KBM-7 (cell line): ENCODE measurements around the gene MARCHF10.

Experiments used
- DNase-seq: peaks from one replicate; pipeline ENCODE4 v3.0.0-alpha.2; 2015
- in situ Hi-C: fragments of 300-500 bp; cut with MboI; formaldehyde crosslinking; loops from 2 replicates; pipeline ENCODE4 v1.14.3; 2020; ENCODE audit warnings: low sequenced_read_pairs, low pct_unique_long_range_greater_than_20kb, mixed read lengths

The MARCHF10 gene

DNA sequence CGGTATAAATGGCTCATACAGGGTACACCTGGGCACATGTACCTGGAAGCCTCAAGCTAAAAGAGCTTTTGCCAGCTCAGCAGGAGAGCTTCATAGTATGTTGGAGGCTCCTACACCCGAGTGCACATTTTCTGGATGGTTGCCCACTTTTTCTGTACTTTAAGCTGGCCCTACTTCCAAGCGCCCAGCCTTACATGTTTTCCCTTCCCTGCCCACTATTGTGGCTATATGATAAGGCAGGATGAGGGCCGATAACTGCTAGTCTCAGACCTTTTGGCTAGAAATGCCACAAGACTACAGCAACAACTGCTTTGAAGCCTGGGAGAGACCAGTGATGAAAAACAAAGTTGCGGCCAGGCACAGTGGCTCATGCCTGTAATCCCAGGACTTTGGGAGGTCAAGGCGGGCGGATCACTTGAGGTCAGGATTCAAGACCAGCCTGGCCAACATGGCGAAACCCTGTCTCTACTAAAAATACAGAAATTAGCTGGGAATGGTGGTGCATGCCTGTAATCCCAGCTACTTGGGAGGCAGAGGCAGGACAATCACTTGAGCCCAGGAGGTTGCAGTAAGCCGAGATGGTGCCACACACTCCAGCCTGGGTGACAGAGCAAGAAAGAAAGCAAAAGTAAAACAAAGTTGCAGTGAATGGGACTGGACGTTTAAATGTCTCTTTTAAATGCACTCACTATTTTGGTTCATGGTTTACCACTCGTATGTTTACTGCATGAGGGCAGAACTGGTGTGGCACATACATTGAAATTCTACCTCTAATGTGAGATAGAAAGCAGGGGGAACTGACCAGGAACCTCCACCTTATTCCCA, 14.2 kb upstream of the MARCHF10 start:
- in situ Hi-C loops, result no loop called here

DNA sequence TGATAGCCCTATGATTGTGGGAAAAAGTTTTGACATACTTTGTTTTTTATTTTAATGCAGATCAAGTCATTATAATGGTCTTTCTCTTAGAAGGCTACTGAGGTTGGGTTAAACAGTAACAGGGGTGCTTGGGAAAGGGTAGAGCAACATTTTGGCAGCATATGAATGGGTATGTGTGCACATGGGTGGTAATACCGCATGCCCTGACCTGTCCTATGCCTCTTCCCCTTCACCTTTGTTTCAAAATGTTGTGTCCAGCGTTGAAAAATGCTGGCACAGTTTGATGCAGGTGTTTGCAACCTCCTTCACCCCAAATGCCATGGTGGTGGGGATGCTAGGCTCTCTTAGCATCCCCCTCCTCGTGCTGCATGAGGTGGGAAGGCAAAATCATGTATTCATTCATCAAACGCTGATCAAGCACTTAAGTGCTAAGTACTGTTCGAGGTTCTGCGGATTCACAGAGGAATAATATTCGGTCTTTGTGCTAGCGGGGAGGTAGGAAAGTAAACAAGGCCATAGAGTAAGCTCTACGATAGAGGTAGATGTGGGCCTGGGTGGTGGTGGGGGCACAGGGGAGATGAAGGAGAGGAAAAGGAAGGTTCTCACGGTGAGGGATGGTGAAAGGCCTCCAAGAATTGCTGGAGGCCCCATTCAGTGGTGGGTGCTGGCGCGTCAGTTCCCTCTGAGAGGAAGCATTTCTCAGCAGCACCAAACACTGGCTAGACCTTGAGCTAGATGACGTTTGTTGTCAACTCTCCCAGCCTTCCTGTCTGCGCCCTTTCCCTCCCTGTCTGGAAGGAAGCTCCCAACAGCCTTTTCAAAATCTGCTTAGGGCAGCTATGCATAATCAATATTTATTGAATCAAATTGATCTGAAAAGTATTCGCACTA, 13.3 kb upstream of the MARCHF10 start:
- in situ Hi-C loops, result no loop called here
- DNase-seq, result no peak

More for the DNA sequence above, 14.2 kb upstream of the MARCHF10 start:
- DNase-seq, result no peak

DNA sequence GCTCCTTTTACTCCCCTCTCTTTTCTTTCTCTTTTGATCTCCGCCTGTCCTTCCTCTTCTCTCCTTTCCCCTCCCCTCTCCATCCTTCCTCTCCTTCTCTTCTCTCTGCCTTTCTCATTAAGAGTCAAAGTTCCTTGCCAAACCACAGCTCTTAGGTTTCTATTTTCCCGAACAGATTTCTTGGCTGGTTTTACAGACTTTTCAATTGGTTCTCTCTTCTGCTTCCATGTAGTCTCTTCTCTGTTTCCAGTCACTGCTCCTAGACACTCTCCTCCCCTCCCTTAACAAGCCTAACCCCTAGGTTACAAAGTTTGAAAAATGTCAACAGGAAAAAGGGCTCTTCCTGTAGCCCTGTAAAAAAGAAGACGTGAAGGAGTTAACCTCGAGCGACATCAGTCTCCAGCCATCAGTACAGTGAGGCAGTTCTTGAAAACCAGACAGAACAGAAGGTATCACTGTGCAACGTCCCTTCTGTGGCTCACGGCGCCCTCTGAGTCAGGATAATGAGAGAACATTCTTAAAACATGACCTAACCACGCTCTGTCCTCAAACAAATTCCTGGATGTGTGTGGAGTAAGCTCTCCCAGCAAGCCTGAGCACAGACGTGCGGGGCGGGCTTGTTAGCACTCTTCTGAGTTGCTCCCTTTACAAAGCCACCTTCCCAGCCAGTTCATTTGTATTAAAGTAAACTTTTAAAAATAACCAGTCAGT, 11.6 kb upstream of the MARCHF10 start:
- peak; percentile 50 for DNase-seq
- in situ Hi-C loops, result no loop called here

DNA sequence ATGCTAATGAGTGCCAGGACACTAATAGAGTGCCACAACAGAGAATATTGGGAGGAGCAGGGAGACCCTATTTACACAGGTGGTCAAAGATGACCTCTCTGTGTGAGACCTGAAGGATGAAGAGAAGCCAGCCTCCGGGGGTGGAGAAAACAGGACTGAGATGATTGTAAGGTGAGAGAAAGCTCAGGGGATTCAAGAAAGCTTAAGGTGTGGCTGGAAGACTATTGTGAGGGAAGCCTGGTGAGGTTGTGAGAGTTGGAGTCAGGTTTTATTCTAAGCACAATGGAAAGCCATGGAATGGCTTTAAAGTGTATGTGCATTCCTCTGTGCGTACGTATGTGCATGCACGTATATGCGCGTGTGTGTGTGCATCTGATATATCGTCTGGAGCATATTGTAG, 10.4 kb upstream of the MARCHF10 start:
- in situ Hi-C loops, result no loop called here
- no peak for DNase-seq

DNA sequence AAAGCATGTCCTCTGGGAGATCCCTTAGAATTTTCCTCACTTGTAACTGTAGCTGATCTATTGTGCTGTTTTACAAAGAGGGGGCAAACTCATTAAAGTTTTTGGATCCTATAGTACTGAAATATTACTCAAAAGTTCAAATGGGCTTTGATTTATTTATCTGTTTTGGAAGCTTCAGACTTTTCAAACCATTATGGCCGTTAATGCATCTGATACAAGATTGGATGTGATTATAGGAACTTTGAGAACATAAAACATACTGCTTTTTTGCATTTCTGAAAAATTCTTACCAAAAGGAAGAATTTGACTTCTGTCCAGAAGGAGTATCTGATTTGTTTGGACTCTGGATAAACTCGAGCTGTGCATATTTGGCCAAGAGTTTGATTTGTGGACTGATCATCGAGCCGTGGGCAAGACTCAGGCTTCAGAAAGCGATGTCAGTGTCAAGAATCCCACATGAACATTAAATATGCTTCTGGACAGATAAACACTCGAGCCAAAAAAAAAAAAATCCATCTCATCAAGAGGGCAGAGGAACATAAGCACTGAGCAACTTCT, 8.2 kb upstream of the MARCHF10 start:
- no peak for DNase-seq
- in situ Hi-C loops, result no loop called here

DNA sequence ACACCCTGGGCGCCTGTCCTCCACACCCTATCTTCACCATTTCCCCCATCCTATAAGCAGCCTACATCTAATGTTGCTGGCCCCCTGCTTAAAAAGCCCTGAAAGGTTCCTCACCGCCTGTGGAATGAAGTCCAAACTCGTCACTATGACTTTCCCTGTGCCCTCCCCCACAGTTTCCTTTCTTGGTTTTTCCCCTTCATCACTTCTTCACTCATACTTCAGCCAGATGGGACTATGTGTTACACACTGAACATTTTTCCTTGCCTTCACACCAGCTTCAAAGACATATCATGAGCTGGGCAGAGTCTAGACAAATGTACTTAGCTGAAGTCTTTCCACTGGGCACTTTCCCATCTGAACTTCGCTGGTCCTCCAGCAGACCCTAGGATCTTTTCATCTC, 1.5 kb upstream of the MARCHF10 start:
- DNase-seq, result no peak
- in situ Hi-C loops, result no loop called here

DNA sequence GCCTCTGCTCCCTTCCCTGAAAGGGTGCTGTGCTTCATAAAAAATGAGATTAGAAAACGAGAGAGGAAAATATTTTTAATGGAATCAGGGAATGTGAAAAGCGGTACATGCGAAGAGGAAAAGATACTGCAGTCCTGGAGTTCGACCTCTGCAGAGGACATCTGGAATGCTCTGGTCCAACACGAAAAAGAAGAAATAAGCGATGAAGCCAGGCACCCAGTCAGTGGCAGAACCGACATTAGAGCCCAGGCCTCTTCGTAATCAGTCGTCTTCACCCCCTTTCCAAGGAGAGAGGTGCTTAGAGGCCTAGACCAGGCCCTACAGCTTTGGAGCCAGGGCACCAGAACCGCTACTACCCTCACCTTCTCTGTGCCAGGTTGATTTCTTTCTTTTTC, 459 bp upstream of the MARCHF10 start:
- in situ Hi-C loops, result no loop called here
- no peak for DNase-seq

DNA sequence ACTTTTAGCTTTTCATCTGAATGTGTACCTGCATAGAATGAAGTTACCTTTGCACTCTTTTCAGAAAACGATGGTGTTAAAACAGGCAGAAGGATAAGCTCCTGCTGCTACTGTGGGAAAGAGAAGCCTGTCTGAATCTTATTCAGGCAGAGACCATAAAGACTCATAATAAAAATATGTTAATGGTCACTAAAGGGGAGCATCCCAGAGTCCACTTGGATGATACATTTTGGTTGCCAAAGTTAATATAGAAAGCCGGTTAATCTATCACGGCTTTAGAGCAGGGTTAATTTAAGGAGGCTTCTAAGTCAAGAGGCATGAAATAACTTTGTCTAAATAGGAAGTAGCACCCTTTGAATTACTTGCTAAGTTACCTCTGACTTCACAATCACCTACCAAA, 2.9 kb downstream of the MARCHF10 start:
- in situ Hi-C loops, result no loop called here
- DNase-seq, result no peak

DNA sequence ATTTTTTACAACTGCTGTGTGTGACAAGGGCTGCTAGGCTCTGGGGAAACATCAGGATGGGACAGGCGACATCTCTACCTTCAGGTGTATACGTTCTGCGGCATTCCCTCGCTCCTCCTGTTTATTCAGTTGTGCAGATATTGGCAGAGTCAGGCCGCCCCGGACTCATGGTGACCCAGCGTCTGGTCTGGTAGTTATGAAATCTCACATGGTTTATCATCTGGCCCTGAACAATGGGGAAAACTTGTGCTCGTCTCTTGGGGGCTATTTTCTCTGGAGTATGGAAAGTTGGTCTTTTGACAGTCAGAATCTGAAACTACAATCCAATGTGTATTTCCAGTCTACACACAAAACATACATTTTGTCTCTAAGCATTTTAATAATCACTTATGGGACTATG, 3.3 kb downstream of the MARCHF10 start:
- in situ Hi-C loops, result no loop called here
- no peak for DNase-seq

DNA sequence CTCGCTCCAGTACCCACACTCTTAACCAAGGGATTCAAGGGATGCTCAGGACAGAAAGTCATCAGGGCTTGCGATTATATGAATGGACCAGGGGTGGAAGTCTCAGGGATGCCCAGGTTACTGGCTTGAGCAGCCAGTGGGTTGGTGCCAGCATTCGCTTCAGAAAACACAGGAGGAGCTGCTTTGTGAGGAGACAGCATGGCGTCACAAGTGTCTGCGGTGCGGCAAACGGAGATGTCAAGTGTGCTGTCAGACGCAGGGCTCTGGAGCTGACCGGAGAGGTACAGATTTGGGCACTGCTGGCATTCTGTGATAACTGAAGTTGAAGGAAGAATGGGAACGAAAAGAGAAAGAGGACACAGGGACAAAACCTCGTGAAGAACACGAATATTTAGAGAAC, 4.1 kb downstream of the MARCHF10 start:
- no peak for DNase-seq
- in situ Hi-C loops, result no loop called here

DNA sequence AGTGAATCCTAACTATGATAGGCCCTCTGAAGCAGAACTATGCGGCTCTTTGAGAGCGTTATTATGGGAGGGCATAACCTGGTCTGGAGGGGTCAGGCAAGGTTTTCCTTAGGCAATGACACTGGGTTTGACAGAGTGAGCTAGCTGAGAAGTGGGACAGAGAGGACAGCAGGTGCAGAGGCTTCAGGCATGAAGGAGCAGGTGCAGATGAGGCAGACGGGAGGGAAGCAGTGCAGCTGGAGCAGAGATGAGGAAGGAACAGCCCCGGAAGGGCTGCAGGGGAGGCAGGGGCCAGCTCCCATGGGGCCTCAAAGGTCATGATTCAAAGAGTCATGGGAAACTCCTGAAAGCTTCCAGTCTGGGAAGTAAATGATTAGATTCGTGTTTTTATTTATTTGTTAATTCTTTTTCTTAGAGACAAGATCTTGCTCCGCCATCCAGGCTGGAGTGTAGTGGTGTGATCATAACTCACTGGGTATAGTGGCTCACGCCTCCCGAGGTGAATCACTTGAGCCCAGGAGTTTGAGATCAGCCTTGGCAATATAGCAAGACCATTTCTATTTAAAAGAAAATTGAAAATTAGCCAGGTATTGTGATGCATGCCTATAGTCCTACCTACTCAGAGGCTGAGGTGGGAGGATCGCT, 5.4 kb downstream of the MARCHF10 start:
- DNase-seq, result no peak
- in situ Hi-C loops, result no loop called here

DNA sequence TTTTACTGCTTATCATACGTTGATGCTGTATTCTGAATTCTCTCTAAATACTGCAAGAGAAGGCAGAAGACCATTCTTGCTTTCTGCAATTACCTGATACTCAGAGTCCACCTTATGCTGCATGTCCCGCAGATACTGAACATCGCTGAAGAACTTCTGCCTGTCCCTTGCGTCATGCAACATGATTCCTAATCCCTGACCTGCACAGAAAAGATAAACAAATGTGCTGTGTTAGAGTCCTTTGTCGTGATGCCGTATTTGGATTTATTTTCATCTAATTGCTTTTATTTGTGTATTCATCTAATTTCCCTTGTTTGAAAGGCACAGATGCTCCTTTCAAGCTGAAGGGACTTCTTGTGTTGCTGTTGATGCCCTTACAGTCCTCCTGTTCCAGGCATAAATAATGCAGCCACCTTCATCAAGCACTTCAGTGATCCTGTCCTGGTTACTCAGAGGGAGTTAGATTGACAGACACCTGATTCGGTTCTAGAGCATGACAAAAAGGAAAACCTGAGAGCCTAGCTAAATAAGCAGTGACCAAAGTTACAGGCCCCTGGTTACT, 6.5 kb downstream of the MARCHF10 start:
- DNase-seq, result no peak
- in situ Hi-C loops, result no loop called here

DNA sequence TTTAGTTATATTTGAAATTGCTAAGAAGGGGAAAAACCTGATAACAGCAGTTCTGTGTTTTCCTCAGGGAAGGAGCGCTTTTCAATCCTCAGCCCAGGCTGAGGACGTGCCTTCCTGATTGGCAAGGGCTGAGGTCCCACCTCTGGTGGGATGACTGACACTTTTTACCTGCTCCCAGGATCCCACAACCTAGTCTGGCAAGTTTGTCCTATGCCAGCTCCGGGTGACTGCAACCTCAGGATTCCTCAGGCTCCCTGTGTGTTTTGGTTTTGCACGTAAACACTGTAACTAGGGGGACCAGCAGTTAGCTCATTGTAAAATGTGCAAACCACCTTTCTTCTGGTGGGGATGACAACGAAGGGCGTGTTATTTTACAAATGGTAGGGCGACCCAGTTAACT, 7.5 kb downstream of the MARCHF10 start:
- DNase-seq, result no peak
- in situ Hi-C loops, result no loop called here

DNA sequence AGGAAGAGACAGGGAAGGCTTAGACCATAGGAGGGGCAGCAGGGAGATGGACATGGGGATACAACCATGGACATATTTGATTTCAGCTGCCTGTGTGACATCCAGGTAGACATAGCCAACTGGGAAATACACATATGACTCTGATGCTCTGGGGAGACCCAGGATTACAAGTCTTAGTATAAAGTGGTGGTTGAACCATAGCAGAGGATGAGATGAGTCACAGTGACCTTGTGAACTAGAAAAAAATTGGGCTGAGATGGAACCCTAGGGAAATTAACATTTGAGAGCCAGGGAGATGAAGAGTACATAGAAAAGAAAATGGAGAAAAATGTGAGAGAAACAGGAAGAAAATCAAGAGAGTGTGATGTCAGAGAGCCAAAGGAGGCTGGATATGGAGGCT, 10.2 kb downstream of the MARCHF10 start:
- in situ Hi-C loops, result no loop called here
- no peak for DNase-seq

DNA sequence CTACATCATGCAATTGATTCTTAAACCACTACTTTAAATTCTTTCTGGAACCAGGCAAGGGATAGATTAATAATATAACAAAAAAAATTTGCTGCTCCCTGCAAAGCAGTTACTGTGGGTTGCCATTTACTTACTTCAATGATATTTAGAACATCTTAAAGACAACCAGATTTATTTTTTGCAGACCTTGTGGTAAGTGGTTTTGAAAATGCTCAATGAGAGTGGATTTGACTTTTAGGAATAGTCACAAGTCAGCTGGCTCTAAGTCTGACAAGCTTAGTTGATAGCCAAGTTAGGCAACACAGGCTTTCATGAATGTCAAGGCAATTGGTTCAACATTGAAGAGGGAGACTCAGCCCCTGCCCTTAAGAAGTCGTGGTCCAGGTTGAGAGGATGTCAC, 11.8 kb downstream of the MARCHF10 start:
- in situ Hi-C loops, result no loop called here
- DNase-seq, result no peak

DNA sequence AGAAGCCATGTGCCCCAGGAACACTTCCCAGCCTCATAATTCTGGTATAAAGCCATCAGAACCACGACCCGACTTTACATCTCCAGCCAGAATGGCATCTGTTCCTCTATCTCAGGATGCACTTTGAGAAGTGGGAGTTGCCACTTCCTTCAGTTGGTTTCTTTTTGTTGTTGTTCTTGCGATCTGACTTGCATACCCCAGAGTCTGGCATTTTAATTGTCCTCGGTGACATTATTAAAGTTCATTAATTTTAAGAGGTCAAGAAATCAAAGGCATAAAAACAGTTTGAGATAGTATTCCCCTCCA, 13.5 kb downstream of the MARCHF10 start:
- in situ Hi-C loops, result no loop called here
- peak; percentile 38 for DNase-seq

DNA sequence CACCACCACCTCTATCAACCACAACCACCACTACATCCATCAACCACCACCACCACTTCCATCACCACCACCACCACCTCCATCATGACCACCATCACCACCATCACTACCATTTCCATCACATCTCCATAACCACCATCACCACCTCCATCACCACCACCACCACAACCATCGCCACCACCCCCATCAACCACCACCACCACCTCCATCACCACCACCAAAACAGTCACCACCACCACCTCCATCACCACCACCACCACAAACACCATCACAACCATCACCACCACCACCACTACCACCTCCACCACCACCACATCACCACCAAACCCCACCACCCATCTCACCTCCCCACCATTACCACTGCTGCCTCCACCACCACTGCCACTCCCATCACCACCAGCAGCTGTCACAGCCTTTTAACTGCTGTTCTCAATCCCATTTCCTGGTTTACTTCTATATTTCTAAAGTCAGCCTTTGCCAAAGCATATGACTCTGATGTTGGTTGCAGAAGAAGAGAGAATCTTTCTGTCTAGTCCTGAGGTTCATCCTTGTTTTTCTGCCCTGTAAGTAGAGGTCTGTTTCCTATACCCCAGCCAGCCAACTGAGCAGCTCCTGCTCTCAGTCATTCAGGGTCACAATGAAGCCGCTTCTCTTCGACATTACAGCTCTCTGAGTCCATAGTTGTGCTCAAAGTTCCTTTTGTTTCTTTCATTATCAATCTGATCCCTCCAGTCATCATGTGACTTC, 14.0 kb downstream of the MARCHF10 start:
- DNase-seq, result no peak
- in situ Hi-C loops, result no loop called here

DNA sequence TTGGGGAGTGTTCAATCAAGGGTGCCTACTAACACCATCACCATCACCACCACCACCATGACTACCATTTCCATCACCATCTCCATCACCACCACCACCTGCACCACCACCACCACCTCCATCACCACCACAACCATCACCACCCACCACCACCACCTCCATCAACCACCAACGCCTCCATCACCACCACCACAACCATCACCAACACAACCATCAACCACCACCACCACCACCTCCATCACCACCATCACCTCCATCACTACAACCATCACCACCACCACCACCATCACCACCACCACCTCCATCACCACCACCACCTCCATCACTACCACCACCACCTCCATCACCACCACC, 15.7 kb downstream of the MARCHF10 start:
- no peak for DNase-seq
- in situ Hi-C loops, result no loop called here
